Tibial artery (tissue), 4 donors: ENCODE data around the gene LRCH1.

Source experiments
- DNase-seq, 2 donors: peaks; one replicate each; pipeline ENCODE4 v3.0.0-alpha.2; 2019
- H3K27ac ChIP-seq, 2 donors: fragments of 200-600 bp; sonication (generic) in 1 of 2; 1 replicate in 1 of 2; 2 replicates in 1 of 2; pipeline ENCODE4 v1.5.1; 2018 to 2019; ENCODE audit warnings: mild to moderate bottlenecking in 1 of 2
- H3K27me3 ChIP-seq, 2 donors: fragments of 200-600 bp; sonication (generic) in 1 of 2; one replicate each; pipeline versions ENCODE4 v1.5.1 to v1.6.0; 2016 to 2019
- H3K36me3 ChIP-seq, 3 donors: fragments of 200-600 bp; sonication (generic) in 2 of 3; one replicate each; pipeline ENCODE4 v1.5.1; 2016 to 2019; ENCODE audit warnings: mild to moderate bottlenecking in 2 of 3
- H3K4me1 ChIP-seq, 4 donors: fragments of 200-600 bp; sonication (generic) in 2 of 4; 1 replicate in 3 of 4; 2 replicates in 1 of 4; pipeline ENCODE4 v1.5.1; 2016 to 2019
- H3K4me3 ChIP-seq, 2 donors: fragments of 200-600 bp; sonication (generic) in 1 of 2; 1 replicate in 1 of 2; 2 replicates in 1 of 2; pipeline ENCODE4 v1.5.1; 2018 to 2019; ENCODE audit warnings: mild to moderate bottlenecking in 2 of 2
- H3K9me3 ChIP-seq, 3 donors: fragments of 200-600 bp; sonication (generic) in 1 of 3; one replicate each; pipeline ENCODE4 v1.5.1; 2016 to 2019
- intact Hi-C: fragments of 100-400 bp; cut with DNase I; formaldehyde crosslinking; loops from one replicate; pipeline ENCODE4 v1.15.0; 2023; ENCODE audit warnings: low total_unique reads
- TF ChIP-seq, protein P1 (sequence below), 2 experiments: fragments of 200-600 bp in 1 of 2; fragments of 450-650 bp in 1 of 2; IDR thresholded peaks; one replicate each; pipeline ENCODE4 v1.5.1; 2017 to 2019; ENCODE audit warnings: antibody characterized with exemption in 2 of 2, mild to moderate bottlenecking in 1 of 2, moderate library complexity in 1 of 2

The LRCH1 gene

DNA sequence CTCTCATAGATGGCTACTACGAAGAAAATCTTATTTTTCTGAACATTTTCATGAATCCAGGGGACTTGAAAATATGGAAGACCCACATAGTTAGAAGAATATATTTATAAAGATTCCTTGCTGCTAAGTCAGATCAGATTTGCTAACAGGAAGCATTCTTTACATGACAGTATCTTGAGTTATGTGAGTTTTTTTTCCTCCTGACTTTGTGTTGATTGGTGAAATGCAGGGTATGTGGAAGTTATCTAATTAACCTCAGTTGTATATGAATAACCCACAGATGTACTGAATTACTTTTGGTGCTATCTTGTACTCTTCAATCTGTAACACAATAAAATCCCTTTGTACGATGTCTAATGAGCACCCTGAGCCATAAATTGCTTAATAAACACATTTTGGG lies 190.2 kb downstream of the LRCH1 start:
- H3K9me3 ChIP-seq: no peaks in the 10 kb centered on the region
- DNase-seq: no peak
- no peak overlapping the region for H3K27ac ChIP-seq
- peaks cover 0 to 2% (median 0%) of the 10 kb centered on the region in 4 donors for H3K4me1 ChIP-seq
- peaks cover 21 to 54% (median 33%) of the 10 kb centered on the region in 3 donors for H3K36me3 ChIP-seq
- no peaks in the 10 kb centered on the region for H3K27me3 ChIP-seq
- TF ChIP-seq, protein P1, sequence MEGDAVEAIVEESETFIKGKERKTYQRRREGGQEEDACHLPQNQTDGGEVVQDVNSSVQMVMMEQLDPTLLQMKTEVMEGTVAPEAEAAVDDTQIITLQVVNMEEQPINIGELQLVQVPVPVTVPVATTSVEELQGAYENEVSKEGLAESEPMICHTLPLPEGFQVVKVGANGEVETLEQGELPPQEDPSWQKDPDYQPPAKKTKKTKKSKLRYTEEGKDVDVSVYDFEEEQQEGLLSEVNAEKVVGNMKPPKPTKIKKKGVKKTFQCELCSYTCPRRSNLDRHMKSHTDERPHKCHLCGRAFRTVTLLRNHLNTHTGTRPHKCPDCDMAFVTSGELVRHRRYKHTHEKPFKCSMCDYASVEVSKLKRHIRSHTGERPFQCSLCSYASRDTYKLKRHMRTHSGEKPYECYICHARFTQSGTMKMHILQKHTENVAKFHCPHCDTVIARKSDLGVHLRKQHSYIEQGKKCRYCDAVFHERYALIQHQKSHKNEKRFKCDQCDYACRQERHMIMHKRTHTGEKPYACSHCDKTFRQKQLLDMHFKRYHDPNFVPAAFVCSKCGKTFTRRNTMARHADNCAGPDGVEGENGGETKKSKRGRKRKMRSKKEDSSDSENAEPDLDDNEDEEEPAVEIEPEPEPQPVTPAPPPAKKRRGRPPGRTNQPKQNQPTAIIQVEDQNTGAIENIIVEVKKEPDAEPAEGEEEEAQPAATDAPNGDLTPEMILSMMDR (IDR thresholded peaks at IDR 0.05): no peak
- no peak overlapping the region for H3K4me3 ChIP-seq
- intact Hi-C loops: no loop called here

DNA sequence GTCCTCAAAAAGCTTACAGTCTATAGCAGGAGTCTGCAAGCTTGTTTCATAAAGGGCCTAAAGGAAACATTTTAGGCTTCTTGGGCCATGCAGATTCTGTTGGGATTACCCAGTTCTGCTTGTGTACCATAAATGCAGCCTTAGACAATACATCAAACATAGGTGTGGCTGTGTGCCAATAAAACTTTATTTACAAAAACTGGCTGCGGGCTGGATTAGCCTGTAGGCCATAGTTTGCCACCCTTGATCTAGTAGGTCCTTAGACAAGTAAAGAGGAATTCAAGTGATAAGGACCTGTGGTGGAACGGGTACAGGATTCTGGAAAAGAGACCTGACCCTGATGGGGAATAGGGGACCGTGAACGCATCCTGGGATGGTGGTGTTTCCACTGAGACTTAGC lies 192.1 kb downstream of the LRCH1 start:
- Histone ChIP-seq H3K4me3 (no peak overlapping the region), H3K36me3 (peaks cover 21 to 66% (median 45%) of the 10 kb centered on the region in 3 donors), H3K9me3 (no peaks in the 10 kb centered on the region), H3K27me3 (no peaks in the 10 kb centered on the region), H3K4me1 (no peaks in the 10 kb centered on the region), H3K27ac (no peak overlapping the region)
- TF ChIP-seq, protein P1 (IDR thresholded peaks at IDR 0.05): no peak
- intact Hi-C loops: no loop called here
- no peak for DNase-seq

- intact Hi-C loops: no loop called here
- Histone ChIP-seq H3K27me3 (no peaks in the 10 kb centered on the region), H3K4me3 (no peak overlapping the region), H3K27ac (no peak overlapping the region), H3K4me1 (no peaks in the 10 kb centered on the region), H3K9me3 (no peaks in the 10 kb centered on the region), H3K36me3 (peaks cover 24 to 72% (median 51%) of the 10 kb centered on the region in 3 donors)
- DNase-seq: no peak
- TF ChIP-seq, protein P1 (IDR thresholded peaks at IDR 0.05): no peak
Observed at GRCh38 chr13:46745706-46746105, 192.7 kb downstream of the LRCH1 start.

DNA sequence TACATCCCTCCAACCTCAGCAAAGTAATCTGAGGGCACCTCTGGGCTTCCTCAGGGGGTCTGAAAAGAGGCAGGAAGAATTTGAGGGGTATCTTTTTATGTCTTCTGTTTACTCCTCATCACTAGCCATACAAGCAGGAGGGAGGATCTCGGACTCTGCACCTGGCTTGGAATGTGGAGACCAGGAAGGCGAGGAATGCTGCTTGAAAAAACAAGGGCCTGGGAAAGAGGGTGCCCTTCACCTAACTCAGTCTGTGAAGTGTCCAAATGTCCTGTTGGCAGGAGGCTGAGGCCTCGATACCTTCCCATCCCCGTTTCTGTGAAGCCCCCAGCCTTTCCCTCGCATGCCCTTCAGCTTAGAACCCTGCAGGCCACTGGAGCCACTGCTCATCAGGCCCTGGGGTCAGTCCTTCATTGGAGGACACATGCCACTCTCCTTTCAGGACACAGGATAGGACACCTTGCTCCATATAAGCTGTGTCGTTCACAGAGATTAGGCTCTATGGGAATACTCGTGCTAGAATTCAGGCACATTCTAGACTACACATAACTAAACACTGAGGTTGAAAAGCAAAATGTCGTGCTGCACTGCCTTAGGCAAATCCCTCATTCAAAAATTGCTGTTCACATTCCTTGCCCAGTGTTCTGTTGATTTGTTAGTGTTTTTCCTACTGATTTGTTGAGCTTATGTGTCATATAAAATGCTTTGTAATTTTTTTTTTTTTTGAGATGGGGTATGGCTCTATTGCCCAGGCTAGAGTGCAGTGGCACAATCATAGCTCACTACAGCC lies 194.3 kb downstream of the LRCH1 start:
- Histone ChIP-seq H3K9me3 (no peaks in the 10 kb centered on the region), H3K4me1 (no peaks in the 10 kb centered on the region), H3K4me3 (no peak overlapping the region), H3K27ac (no peak overlapping the region), H3K27me3 (no peaks in the 10 kb centered on the region), H3K36me3 (peaks cover 31 to 75% (median 46%) of the 10 kb centered on the region in 3 donors)
- intact Hi-C loops: no loop called here
- DNase-seq: no peak
- TF ChIP-seq, protein P1 (IDR thresholded peaks at IDR 0.05): no peak

- no peak overlapping the region for H3K4me3 ChIP-seq
- no peak overlapping the region for H3K27ac ChIP-seq
- no peaks in the 10 kb centered on the region for H3K4me1 ChIP-seq
- intact Hi-C loops: no loop called here
- no peaks in the 10 kb centered on the region for H3K27me3 ChIP-seq
- DNase-seq: no peak
- H3K36me3 ChIP-seq: peaks cover 31 to 67% (median 47%) of the 10 kb centered on the region in 3 donors
- TF ChIP-seq, protein P1 (IDR thresholded peaks at IDR 0.05): no peak
- no peaks in the 10 kb centered on the region for H3K9me3 ChIP-seq
Observed at GRCh38 chr13:46748300-46748699, 195.3 kb downstream of the LRCH1 start.
